ENCODE measurements around the gene FCER1G.

FCER1G gene

DNA sequence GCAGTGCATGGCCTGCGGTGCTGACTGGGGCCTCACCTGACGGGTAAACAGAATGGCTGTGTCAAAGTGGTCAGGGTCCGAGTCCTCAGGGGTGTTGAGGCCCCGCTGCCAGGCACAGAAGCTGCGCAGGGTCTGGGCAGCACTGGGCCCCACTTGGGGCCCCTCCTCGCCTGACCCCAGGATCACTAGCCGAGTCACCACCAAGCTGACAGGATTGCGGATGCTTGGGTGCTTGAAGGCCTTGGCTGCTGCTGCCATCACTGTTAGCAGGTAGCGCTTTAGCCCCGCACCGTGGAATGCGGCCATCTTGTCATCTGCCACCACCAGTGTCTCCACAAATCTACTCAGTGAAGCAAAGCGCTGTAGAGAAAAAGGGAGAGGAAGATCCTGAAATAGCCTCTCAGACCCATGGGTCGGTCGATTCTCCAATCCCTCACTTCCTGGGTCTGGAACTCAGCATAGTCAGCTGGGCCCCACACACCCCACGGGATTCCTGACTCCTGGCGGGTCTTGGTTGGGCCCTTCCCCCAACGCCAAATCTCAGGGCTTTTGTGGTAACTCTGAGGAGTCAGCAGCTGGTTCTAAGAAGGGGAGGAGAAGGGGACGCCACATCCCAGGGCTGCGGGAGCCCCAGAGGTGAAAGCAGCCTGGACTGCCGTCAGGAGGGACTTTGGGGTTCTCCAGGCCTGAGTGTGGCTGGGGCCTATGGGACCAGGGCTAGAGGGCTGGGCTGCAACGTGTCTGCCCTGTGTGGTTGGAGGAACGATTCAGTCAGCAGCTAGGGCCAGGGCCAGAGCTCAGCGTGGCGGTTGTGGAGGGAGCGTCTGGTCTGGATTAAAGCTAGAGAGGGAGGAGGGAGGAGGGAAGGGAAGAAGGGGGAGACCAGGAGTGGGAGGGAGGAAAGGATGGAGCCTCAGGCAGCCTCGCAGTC, 18.3 kb upstream of the FCER1G start:
- TF ChIP-seq, protein P1, sequence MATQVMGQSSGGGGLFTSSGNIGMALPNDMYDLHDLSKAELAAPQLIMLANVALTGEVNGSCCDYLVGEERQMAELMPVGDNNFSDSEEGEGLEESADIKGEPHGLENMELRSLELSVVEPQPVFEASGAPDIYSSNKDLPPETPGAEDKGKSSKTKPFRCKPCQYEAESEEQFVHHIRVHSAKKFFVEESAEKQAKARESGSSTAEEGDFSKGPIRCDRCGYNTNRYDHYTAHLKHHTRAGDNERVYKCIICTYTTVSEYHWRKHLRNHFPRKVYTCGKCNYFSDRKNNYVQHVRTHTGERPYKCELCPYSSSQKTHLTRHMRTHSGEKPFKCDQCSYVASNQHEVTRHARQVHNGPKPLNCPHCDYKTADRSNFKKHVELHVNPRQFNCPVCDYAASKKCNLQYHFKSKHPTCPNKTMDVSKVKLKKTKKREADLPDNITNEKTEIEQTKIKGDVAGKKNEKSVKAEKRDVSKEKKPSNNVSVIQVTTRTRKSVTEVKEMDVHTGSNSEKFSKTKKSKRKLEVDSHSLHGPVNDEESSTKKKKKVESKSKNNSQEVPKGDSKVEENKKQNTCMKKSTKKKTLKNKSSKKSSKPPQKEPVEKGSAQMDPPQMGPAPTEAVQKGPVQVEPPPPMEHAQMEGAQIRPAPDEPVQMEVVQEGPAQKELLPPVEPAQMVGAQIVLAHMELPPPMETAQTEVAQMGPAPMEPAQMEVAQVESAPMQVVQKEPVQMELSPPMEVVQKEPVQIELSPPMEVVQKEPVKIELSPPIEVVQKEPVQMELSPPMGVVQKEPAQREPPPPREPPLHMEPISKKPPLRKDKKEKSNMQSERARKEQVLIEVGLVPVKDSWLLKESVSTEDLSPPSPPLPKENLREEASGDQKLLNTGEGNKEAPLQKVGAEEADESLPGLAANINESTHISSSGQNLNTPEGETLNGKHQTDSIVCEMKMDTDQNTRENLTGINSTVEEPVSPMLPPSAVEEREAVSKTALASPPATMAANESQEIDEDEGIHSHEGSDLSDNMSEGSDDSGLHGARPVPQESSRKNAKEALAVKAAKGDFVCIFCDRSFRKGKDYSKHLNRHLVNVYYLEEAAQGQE (IDR thresholded peaks at IDR 0.05; ENCODE audit: insufficient read depth in 1 of 2, low read depth in 2 of 2, low read length in 2 of 2), result no peak

DNA sequence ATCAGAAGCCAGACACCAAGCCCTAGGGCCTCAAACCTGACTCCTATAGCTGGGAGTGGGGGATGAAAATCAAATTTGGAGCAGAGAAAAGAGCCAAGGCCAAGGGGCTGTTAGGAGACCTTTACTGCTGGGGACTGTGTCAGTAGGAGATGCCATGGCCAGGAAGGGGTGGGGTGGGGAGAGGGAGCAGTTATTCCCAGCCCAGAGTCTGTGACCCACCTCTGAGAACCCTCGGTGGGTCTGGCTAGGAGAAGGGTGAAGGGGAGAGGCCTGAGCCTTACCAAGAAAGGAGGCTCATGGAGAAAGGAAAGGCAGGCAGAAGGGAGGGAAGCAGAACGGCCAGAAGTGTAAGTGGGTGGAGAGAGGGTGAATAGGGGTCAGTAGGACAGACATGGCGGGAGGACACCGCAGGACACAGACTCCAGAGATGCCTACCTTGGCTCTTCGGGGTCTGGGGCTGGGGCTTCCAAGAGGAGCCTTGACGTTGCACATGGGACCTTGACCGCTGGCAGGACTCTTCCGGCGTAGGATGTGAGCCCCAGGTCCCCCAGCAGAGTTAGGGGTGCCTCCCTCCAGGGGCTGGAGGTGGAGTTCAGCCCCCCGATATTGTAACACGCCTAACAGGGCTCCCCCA, 17.4 kb upstream of the FCER1G start:
- no peak for TF ChIP-seq TAF1 (IDR thresholded peaks at IDR 0.05; ENCODE audit: borderline replicate concordance, insufficient read depth, low read length)
- no peak for TF ChIP-seq SIN3A (IDR thresholded peaks at IDR 0.05; ENCODE audit: borderline replicate concordance, insufficient read depth, low read length)
- TF ChIP-seq, protein P1 (IDR thresholded peaks at IDR 0.05; ENCODE audit: insufficient read depth in 1 of 2, low read depth in 2 of 2, low read length in 2 of 2), result no peak
- no peak for TF ChIP-seq FOXP2 (optimal IDR thresholded peaks at IDR 0.05; ENCODE audit: borderline replicate concordance, extremely low read depth, extremely low read length, insufficient read depth)

DNA sequence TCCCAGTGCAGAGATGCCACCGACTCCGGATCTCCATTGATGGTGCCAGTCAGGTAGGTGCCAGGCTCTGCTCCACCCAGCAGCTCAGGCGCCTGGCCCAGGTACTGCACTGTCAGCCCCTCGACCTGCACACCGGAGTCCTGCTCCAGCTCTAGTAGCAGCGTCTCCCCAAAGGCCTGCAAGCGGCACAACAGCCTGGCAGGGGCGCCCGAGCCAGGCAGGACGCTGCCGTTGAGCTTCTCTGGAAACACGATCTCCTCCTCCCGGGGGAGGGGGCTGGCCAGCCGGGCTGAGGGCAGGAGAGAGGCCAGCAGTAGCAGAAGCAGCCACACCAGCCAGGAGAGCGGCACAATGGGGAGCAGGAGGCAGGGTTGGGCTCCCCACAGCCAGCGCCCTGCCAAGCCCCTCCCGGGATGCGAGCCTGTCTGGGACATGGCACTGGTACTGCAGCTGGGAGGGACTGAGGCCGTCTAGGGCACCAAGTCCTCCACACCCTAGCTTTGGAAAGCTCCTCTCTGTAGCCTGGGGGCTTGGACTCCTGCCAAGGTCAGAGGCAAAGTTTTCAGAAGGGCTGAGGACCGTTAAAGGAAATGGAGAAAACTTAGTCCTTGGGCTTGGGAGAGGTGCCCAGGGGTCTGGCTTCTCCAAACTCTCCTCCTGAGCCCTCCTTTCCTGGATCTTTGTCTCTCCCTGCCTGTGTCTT, 16.8 kb upstream of the FCER1G start:
- TF ChIP-seq TAF1 (IDR thresholded peaks at IDR 0.05; ENCODE audit: borderline replicate concordance, insufficient read depth, low read length), result peak; percentile 40; the same call in 1 of the 2 replicates
- TF ChIP-seq POLR2AphosphoS5 (IDR thresholded peaks at IDR 0.05; ENCODE audit: low read depth, low read length), result peak; percentile 77
- no peak for TF ChIP-seq SIN3A (IDR thresholded peaks at IDR 0.05; ENCODE audit: borderline replicate concordance, insufficient read depth, low read length)
- TF ChIP-seq FOXP2 (optimal IDR thresholded peaks at IDR 0.05; ENCODE audit: borderline replicate concordance, extremely low read depth, extremely low read length, insufficient read depth), result no peak
- TF ChIP-seq, protein P1 (IDR thresholded peaks at IDR 0.05; ENCODE audit: insufficient read depth in 1 of 2, low read depth in 2 of 2, low read length in 2 of 2), result peak in 1 of 2 experiments; percentile 55; a peak in 1 of 4 replicates

DNA sequence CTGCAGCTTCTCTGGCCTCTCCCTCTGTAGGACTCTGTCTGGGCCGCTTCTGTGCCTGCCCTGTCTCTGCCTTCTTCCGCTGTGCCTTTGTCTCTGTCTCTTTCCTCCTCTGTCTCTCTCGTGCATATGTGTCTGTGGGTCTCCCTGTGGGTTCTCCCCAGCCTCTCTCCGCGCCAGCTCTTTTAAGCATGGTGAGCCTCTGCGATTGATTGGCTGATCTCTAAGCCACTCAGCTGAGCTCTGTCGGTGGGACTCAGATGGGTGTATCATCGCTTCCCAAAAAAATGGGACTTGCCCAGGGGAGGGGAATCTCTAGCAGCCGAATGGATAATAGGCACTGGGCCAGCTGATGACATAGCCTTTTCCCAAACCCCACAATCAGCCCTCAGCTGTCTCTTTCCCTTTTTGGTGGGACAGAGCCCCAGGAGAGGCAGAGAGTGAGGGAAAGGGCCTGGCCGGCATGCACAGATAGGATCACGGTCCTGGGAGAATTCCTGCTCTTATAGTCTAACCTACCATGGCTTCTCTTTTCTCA, 16.1 kb upstream of the FCER1G start, which contains the start of gene ADAMTS4:
Gene ADAMTS4, minus strand, starts transcription at position 158 of the 535 bp plus-strand sequence. CDS start 427 bp downstream, outside the sequence.
- no peak for TF ChIP-seq SIN3A (IDR thresholded peaks at IDR 0.05; ENCODE audit: borderline replicate concordance, insufficient read depth, low read length)
- TF ChIP-seq, protein P1 (IDR thresholded peaks at IDR 0.05; ENCODE audit: insufficient read depth in 1 of 2, low read depth in 2 of 2, low read length in 2 of 2), result no peak
- TF ChIP-seq POLR2AphosphoS5 (IDR thresholded peaks at IDR 0.05; ENCODE audit: low read depth, low read length), result peak; percentile 86; the same call in 1 of the 2 replicates
- 0 out of 2 replicates have a peak, but pooled peaks have one; percentile 10 for TF ChIP-seq TAF1 (IDR thresholded peaks at IDR 0.05; ENCODE audit: borderline replicate concordance, insufficient read depth, low read length)

Measured in PFSK-1 (cell line).